OCI-LY1 (cell line): ENCODE results near the gene STX18.

Source experiments
- EZH2 ChIP-seq: fragments of 200-600 bp; sonication (generic), shearing (Covaris generic); IDR thresholded peaks from 2 replicates; pipeline ENCODE4 v1.8.0; 2017; ENCODE audit warnings: borderline replicate concordance, mixed run types, mild to moderate bottlenecking, antibody characterized with exemption, low read length, moderate library complexity, mixed read lengths
- TF ChIP-seq, protein P1 (sequence below): fragments of 200-600 bp; sonication (generic), shearing (Covaris generic); IDR thresholded peaks from 2 replicates; pipeline ENCODE4 v1.5.1; 2017; ENCODE audit warnings: mild to moderate bottlenecking, antibody characterized with exemption, low read length, moderate library complexity, mixed read lengths

DNA sequence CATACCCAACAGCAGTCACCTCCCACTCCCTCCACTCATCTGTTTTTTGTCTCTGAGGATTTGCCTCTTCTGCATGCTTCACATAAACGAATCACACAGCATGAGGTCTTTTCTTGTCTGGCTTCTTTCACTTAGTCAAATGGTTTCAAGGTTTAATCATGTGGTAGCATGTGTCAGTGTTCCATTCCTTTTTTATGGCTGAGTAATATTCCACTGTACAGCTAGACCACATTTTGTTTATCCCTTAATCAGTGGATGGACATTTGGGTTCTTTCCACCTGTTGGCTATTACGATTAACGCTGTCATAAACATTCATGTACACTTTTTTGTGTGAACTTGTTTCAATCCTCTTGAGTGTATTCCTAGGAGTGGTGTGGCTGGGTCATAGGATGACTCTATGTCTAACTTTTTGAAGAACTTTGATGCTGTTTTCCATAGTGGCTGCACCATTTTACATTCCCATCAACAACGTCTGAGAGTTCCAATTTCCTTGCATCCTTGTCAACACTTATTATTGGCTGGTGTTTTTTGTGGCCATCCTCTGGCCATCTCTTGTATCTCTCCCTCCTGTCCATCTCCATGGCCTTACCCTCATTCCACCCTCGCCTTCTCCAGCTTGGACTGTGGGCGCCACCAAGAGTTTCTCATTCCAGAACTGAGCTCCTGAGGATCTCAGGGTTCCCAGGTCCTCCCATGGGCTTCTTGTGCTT lies 167.3 kb downstream of the STX18 start:
- TF ChIP-seq, protein P1, sequence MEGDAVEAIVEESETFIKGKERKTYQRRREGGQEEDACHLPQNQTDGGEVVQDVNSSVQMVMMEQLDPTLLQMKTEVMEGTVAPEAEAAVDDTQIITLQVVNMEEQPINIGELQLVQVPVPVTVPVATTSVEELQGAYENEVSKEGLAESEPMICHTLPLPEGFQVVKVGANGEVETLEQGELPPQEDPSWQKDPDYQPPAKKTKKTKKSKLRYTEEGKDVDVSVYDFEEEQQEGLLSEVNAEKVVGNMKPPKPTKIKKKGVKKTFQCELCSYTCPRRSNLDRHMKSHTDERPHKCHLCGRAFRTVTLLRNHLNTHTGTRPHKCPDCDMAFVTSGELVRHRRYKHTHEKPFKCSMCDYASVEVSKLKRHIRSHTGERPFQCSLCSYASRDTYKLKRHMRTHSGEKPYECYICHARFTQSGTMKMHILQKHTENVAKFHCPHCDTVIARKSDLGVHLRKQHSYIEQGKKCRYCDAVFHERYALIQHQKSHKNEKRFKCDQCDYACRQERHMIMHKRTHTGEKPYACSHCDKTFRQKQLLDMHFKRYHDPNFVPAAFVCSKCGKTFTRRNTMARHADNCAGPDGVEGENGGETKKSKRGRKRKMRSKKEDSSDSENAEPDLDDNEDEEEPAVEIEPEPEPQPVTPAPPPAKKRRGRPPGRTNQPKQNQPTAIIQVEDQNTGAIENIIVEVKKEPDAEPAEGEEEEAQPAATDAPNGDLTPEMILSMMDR = no peak
- no peak for TF ChIP-seq EZH2
